ENCODE measurements around the gene NMUR2.

Gene NMUR2, protein sequence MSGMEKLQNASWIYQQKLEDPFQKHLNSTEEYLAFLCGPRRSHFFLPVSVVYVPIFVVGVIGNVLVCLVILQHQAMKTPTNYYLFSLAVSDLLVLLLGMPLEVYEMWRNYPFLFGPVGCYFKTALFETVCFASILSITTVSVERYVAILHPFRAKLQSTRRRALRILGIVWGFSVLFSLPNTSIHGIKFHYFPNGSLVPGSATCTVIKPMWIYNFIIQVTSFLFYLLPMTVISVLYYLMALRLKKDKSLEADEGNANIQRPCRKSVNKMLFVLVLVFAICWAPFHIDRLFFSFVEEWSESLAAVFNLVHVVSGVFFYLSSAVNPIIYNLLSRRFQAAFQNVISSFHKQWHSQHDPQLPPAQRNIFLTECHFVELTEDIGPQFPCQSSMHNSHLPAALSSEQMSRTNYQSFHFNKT

DNA sequence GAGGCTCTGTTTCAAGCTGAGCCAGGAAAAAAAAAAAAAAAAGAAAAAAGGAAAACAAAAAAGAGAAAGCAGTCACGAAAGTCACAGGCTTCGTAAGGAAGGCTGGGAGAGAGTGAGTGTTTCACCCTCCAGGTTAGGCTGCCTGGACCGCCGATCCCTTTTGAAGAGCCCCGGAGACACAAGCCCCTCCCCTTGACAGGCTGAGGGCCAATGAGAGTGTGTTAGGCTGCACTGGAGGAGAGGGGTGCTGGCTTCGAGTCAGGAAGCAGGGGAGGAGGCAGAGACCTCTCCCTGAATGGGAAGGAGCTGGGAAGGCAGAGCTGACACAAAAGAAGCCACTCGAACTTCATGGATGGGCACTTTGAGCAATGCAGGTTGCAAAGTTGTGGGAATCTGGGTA is at the start of gene NMUR2:
NMUR2 (minus strand) TSS at position 135 of the 400 bp plus-strand sequence. CDS start 166 bp downstream, outside the sequence.
- intact Hi-C loops (cut with DNase I), result no loop called here
- peak in 1 of 10 donors; percentile 68 for DNase-seq

DNA sequence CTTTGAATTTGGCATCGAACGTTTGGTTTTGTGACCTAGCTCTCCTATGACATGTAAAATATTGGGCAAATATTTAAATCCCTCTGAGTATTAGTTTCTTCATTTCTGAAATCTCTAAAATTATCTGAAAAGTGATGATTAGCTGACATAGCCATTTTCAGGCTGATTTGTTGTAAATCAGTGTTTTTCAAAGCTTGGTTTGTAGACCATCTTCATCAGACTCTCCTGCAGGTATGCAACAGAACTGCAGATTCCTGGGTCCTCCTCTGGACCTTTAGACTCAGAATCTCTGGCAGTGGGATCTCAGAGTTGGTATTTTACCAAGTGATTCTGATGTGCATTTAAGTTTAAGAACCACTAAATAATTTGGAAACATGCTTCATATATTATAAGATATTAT is 38.9 kb upstream of the NMUR2 start:
- intact Hi-C loops (cut with DNase I), result no loop called here
- DNase-seq, result no peak

DNA sequence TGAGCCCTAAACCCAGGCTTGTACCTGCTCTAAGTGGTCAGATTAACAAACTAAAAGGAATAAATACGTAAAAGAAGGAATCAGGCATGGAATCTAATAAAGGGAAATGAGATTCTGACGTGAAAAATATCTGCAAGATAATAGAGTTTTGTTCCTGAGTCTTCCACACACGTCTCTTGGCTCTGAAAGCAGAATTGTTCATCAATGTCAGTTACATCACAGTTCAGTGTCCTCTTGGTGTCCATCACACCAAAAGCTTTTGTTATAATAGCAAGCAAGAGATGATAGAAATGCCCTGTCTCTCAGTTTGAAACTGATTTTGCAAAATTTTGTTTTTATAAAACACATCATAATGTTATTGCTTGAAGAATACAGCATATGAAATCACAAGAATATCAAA is 34.7 kb upstream of the NMUR2 start:
- DNase-seq, result no peak
- intact Hi-C loops (cut with DNase I), result no loop called here

DNA sequence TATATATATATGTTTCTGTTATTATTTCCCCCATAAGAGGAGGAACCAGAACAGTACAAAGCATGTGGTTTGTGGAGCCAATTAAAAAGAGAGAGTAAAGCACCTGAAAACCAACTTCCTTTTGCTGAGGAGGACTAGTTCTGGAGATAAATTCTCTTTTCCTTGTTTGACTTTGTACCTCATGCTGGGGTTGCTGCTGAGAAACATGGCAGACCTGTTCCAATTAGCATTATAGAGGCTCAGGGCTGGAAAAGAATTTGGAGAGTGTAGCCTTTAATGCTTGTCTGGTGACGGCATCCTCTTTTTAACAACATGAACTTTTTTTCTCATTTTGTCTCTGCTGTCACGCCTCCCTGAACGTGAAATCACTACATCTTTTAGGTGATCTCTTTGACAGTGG is 32.8 kb upstream of the NMUR2 start:
- no peak for DNase-seq
- intact Hi-C loops (cut with DNase I), result no loop called here

DNA sequence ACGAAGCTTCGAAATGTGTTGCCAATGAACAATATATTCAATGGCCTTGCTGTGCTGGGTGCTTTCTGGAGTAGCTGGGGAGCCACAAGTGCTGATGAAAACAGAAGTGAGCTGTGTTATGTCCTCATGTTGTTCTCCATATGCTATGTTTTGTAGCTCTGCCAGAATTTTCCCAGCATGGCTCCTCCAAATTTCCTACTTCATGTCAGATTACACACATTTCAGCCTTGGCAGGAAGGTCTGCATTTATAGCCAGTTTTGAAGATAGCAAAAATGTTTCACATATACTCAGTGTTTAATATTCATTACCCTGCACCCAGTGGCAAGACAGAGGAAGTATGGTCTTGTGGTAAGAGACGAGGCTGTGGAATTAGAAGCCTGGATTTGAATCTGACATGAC is 22.6 kb upstream of the NMUR2 start:
- intact Hi-C loops (cut with DNase I), result no loop called here
- DNase-seq, result no peak

DNA sequence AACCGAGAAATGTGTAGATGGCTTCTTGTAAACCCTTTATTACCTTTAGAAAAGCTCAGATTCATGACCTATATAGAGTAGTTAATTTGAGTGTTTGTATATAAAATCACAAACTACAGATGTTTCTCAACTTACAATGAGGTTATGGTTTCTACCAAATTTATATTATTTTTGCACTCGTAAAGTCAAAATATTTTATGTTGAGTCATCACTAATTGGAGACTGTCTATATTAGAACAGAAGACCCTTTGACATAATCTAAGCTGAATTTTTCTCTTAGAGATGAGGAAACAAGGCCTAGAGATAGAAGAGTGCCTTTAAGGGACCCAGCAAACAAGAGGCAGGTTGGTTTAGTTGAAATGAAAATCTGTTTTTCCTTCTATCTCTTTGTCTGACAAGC is 20.0 kb upstream of the NMUR2 start:
- intact Hi-C loops (cut with DNase I), result no loop called here
- no peak for DNase-seq

DNA sequence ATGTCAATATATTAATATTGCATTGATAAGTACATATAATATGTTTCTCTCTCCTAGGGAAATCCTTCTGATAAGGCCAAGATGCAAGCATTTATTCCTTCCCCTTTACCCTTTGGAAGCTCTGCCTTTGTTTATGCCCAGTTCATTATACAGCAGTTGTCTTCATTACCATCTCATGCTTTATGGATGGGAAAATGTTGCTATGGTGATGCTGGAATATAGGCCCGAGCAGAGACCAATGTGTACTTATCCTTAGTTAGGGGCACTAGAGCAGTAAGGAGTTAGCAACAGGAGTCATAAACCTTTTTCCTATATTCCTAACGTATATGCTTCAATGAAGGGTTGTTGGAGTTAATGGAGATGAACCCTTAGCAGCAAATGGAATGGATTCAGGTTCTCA is 19.4 kb upstream of the NMUR2 start:
- DNase-seq, result no peak
- intact Hi-C loops (cut with DNase I), result no loop called here

DNA sequence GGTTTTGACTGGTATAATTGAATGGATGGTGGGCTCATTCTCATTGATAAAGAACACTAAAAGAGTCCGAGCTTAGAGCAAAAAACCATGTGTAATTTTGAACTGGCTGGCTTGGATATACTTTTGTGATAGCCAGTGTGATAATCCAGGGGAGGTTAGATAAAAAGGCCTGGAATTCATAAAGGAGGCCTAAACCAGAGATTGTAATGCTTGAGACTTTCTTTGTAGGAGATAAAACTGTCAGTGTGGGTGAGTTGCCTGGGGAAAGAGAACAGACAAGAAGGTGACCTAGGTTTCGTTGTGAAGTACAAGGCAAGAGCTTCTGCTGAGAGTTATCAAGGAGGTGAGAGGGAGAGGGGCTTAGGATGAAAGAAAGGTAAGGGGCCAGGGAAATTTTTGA is 17.0 kb upstream of the NMUR2 start:
- DNase-seq, result no peak
- intact Hi-C loops (cut with DNase I), result no loop called here

DNA sequence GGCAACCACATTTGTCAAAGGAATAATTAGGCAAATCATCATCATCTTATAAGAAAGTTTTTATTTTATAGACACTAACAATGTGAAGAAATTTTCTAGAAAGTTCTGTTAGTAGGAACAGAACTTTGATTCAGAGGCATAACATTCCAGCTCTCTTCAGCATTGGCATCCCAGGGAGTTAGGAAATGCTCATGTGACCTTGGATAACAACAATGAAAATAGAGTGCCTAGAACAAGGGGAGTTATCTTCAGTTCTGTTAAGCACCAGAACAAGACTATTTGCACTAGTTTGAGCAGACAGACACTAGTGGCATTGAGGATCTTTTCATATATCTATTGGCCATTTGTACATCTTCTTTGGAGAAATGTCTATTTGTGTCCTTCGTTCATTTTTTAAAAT is 7.0 kb upstream of the NMUR2 start:
- DNase-seq, result no peak
- intact Hi-C loops (cut with DNase I), result no loop called here

DNA sequence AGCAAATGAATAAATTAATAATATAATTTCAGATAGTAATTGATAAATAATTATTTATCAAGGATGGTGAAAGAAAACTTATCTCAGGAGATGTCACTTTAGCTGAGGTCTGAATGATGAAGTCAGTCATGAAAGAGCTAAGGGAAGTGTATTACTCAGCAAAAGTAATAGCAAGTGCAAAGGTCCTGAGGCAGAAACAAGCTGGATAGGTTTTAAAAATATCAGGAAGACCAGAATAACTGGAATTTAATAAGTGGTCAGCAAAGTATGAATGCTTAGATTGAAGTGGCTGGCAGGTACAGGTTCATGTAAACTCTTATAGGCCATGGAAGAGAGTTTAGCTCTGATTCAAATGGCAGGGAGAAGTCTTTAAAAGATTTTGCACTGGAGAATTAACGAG is 1.0 kb upstream of the NMUR2 start:
- intact Hi-C loops (cut with DNase I), result no loop called here
- no peak for DNase-seq

DNA sequence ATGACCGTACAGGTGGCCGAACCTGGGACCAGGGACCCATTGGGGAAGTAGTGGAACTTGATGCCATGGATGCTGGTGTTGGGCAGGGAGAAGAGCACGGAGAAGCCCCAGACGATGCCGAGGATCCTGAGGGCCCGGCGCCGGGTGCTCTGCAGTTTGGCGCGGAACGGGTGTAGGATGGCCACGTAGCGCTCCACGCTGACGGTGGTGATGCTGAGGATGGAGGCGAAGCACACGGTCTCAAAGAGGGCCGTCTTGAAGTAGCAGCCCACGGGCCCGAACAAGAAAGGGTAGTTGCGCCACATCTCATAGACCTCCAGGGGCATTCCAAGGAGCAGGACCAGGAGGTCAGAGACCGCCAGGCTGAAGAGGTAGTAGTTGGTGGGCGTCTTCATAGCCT is 585 bp downstream of the NMUR2 start:
- intact Hi-C loops (cut with DNase I), result no loop called here
- peak in 1 of 10 donors; percentile 55 for DNase-seq

DNA sequence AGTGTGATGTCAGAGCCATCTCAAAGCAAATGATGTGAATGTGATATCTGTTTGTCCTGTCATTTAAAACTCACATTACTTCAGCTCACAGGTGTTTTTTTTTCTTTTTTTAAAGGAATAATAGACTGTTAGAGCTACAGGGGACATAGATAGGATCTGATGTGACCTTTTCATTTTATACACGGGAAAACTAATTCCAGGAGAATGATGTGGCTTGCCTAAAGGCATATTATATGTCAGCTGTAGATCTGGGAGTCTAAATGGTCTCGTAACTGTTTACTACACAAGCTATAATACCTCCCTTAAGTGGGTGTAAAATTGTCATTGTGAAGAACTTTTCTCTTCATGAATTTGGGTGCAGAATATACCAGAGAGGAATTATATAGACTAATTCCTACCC is 2.0 kb downstream of the NMUR2 start:
- DNase-seq, result no peak
- intact Hi-C loops (cut with DNase I), result no loop called here

DNA sequence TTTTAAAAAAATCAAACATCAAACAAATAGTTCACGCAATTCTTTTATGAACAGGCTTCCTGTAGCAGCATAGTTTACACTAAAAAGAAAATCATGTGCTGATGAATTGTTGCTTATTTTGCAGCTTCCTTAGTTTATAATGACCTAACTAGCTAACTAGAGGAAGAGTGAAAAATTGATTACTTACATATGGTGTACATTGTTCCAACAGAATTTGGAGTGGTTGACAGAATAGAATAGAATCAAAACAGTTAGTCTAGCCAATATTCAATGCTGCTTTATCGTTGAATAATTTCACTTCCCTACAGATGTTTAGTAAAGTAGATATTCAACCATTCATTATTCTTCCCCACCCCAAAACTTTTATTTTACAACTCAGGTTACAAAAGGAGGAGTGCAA is 4.2 kb downstream of the NMUR2 start:
- intact Hi-C loops (cut with DNase I), result no loop called here
- no peak for DNase-seq

DNA sequence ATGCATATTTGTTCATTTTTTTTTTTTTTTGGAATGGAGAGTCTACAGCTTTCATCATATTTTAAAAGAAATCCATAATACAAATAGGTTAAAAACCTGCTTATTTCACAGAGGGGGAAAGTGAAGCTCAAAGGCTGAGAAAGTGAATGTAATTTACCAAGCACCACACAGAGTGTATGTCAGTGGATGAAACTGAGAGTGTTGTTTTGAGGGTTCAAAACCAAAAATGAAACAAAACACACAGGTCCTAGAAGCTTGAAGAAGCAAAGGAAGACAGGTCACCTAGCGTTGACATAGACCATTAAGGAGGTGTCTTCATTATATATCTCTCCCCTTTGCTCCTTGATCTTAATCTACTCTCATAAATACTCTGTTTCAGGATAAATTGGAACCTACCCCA is 7.5 kb downstream of the NMUR2 start:
- intact Hi-C loops (cut with DNase I), result no loop called here
- DNase-seq, result no peak

DNA sequence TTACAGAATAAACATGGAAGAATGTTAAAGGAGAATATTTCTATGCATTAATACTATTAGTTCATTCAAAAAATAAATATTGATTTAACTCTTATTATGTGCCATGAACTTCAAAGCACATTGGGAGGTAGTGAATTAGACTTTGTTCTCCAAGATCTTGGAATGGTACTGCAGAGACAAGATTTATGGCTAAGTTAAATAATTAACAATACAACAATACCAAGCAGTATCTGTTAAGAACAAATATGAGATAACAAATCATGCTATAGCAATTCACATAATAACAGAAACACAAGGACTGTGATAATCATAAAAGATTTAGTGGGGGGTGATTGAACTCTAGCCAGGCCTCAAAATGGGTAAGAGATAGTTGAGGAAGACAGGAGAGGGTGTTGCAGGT is 11.6 kb downstream of the NMUR2 start:
- intact Hi-C loops (cut with DNase I), result no loop called here
- DNase-seq, result no peak

DNA sequence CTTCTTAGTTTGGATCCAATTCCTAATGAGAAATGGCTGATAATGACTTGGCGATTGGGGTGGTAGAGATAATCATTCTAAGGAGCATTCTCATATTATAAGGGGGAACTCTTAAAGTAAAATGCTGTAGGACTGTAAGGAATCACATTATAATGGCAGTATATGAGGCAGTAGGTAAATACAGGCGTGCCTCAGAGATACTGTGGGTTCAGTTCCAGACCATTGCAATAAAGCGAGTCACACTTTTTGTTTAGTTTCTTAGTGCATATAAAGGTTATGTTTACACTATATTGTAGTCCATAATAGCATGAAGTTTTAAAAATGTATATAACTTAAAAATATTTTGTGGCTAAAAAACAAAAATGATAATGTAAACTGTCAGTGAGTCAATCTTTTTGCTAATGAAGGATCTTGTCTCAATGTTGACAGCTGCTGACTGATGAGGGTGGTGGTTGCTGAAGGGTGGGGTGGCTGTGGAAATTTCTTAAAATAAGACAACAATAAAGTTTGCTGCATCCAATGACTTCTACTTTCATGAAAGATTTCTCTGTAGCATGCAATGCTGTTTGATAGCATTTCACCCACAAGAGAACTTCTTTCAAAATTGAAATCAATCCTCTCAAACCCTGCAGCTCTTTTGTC is 15.8 kb downstream of the NMUR2 start:
- intact Hi-C loops (cut with DNase I), result no loop called here
- DNase-seq, result no peak

DNA sequence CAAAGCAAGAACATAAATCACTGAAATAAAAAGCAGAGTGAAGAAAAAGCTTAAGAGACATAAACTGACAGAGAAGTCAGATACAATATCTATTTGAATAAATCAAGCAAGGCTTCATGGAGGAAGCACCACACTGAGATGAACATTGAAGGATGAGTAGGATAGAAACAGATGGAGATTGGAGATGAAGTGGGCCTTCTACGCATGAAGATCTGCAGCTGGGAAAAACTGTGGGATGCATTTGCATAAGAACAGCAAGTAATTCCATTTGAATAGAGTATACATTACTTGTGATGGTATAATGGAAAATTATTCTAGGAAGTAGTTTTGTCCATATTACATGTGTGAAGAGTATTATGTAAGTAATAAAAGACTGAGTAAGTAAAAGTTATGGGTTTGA is 16.5 kb downstream of the NMUR2 start:
- no peak for DNase-seq
- intact Hi-C loops (cut with DNase I), result no loop called here

DNA sequence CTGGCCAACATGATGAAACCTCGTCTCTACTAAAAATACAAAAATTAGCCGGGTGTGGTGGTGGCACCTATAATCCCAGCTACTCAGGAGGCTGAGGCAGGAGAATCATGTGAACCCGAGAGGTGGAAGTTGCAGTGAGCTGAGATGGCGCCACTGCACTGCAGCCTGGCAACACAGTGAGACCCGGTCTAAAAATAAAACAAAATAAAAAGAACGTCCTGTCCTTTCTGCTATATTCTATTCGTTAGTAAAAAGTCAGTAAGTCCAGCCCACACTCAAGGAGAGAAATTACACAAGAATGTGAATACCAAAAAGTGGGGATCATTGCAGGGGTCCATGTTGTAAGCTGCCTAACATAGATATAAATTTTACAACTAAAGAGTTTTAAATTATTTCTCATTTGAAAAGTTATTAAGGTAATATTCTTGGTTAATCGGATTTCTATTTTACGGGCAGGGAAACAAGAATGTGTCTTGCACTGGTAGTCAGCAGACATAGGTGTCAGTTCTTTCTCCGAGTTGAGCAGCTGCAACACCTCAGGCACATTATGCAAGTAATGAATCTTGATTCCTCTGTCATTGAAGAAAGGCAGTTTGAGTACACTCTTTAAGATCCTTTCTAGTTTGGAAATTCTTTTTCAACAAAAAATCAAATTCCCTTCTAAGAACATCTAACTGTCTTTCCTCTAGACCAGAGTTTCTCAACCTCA is 24.5 kb downstream of the NMUR2 start:
- intact Hi-C loops (cut with DNase I), result no loop called here
- no peak for DNase-seq

DNA sequence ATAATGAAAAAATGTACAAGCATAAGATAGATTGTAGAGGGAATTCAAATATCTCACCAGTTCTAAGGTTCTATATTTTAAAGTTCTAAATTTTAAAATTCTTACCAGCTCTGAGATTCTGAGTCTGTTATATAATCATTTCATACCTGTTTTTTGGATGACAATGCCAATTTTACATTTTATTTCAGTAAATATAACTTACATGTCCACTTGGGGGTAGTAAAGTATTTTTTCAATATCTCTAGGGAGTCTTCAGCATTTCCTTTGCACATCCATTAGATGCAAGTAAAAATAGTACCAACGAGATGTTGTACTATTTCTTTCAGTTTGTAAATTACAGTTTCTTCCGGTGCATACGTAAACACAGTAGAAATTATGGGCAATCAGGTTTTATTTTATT is 25.7 kb downstream of the NMUR2 start:
- DNase-seq, result no peak
- intact Hi-C loops (cut with DNase I), result loop anchor here (1.0 kb wide), 1 partner anchor 126 kb away; no protein-coding TSS in a partner anchor

DNA sequence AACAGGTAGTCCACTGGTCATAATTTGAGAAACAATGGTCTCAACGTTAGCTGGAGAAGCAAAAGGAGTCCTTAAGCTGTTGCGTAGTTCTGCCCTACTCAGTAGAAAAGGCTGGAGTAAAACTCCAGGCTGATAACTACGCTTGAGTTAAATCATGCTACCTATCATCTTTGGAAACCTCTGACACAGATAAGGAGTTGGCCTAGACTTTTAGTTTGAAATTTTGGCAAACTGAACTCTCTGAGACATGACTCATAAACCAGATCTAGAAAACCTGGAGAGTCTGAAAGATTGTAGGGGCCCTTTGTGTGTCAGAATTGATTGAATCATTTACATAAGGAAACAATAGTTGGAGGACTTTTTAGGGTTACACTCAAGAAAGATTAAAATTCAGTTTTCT is 26.3 kb downstream of the NMUR2 start:
- intact Hi-C loops (cut with DNase I), result loop anchor here (1.0 kb wide), 1 partner anchor 127 kb away; no protein-coding TSS in a partner anchor
- no peak for DNase-seq

DNA sequence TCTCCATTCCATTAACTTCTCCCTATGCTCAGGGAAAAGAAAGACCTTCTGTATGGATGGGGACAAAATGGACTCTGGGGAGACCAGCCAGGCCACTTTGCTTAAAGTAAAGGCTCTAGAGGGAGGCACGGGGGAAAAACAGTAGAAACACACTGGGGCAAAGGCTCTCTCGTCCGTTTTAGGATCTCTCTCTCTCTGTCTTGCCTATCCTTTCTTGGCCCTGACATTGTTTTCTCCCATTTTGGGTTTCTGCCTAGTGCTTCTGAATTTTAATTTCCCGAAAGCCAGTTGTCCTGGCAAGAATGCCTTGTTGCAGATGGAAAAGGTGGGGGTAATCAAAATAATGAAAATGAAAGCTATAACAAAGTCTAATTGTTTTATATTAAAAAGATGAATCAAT is 28.2 kb downstream of the NMUR2 start:
- intact Hi-C loops (cut with DNase I), result no loop called here
- DNase-seq, result peak in 1 of 10 donors; percentile 23

Measured in posterior cingulate gyrus (tissue), 11 donors.